SJCRH30 (cell line): ENCODE data around the gene CILP. TPM values are rescaled to one million over a fixed set of nuclear protein-coding genes. Genes with fewer than 3 reads are reported as not detected.

ENCODE experiments used
- DNase-seq, 2 experiments: peaks; one replicate each; pipeline ENCODE4 v3.0.0-alpha.2; 2015 to 2020
- H3K27ac ChIP-seq: fragments of 250-450 bp; sonication (Bioruptor Pico); 2 replicates; pipeline ENCODE4 v1.5.1; 2020; ENCODE audit warnings: mild to moderate bottlenecking, moderate library complexity
- H3K27me3 ChIP-seq: fragments of 250-450 bp; sonication (Bioruptor Pico); 2 replicates; pipeline ENCODE4 v1.5.1; 2020; ENCODE audit warnings: mild to moderate bottlenecking, moderate library complexity
- H3K36me3 ChIP-seq: fragments of 250-450 bp; sonication (Bioruptor Pico); 2 replicates; pipeline ENCODE4 v1.5.1; 2020; ENCODE audit warnings: mild to moderate bottlenecking, moderate library complexity
- H3K4me1 ChIP-seq: fragments of 250-450 bp; sonication (Bioruptor Pico); 2 replicates; pipeline ENCODE4 v1.5.1; 2020; ENCODE audit warnings: mild to moderate bottlenecking, moderate library complexity
- H3K4me3 ChIP-seq: fragments of 250-450 bp; sonication (Bioruptor Pico); 2 replicates; pipeline ENCODE4 v1.5.1; 2020; ENCODE audit warnings: mild to moderate bottlenecking, moderate library complexity
- H3K9me3 ChIP-seq: fragments of 250-450 bp; sonication (Bioruptor Pico); replicated peaks from 2 replicates; pipeline ENCODE4 v1.5.1; 2020; ENCODE audit warnings: mild to moderate bottlenecking, moderate library complexity
- total RNA-seq: library from RNA; depleted of rRNA; stranded (reverse); fragments of >200 nt; shearing (Covaris generic); gene quantifications from 2 replicates; pipeline ENCODE4 v1.2.3, GENCODE V29; 2014; rRNA removed

The CILP gene
- total RNA-seq, result 0.05 TPM in 1 of 2 replicates, not detected in the other

GRCh38 chr15:65210770-65211481 lies at the start of gene CILP:
TSS of gene CILP (minus strand) at chr15:65211473. CDS start at chr15:65209755, 1,718 bp downstream.
- no peaks in the 10 kb centered on the region for H3K9me3 ChIP-seq
- H3K36me3 ChIP-seq, result no peaks in the 10 kb centered on the region
- H3K27me3 ChIP-seq, result no peaks in the 10 kb centered on the region
- no peak within 1 kb of the TSS for H3K27ac ChIP-seq
- H3K4me1 ChIP-seq, result peaks cover 10% of the 10 kb centered on the region; the same call in 1 of the 2 replicates
- H3K4me3 ChIP-seq, result no peak within 1 kb of the TSS
- no peak for DNase-seq

GRCh38 chr15:65260968-65261367 lies 49.7 kb upstream of the CILP start:
- H3K4me3 ChIP-seq, result no peak overlapping the region
- H3K27ac ChIP-seq, result no peak overlapping the region
- H3K4me1 ChIP-seq, result no peaks in the 10 kb centered on the region
- H3K9me3 ChIP-seq, result no peaks in the 10 kb centered on the region
- peaks cover 2% of the 10 kb centered on the region for H3K36me3 ChIP-seq
- DNase-seq, result no peak
- H3K27me3 ChIP-seq, result no peaks in the 10 kb centered on the region

GRCh38 chr15:65259367-65259797 lies 48.1 kb upstream of the CILP start:
- no peak overlapping the region for H3K4me3 ChIP-seq
- peaks cover 2% of the 10 kb centered on the region for H3K36me3 ChIP-seq
- H3K27ac ChIP-seq, result no peak overlapping the region
- H3K9me3 ChIP-seq, result no peaks in the 10 kb centered on the region
- H3K4me1 ChIP-seq, result no peaks in the 10 kb centered on the region
- no peak for DNase-seq
- H3K27me3 ChIP-seq, result no peaks in the 10 kb centered on the region

- no peaks in the 10 kb centered on the region for H3K27me3 ChIP-seq
- H3K27ac ChIP-seq, result no peak overlapping the region
- no peaks in the 10 kb centered on the region for H3K4me1 ChIP-seq
Observed at GRCh38 chr15:65258375-65259262, 47.3 kb upstream of the CILP start.

GRCh38 chr15:65255486-65256140 lies 44.3 kb upstream of the CILP start:
- H3K36me3 ChIP-seq, result peaks cover 2% of the 10 kb centered on the region; the same call in 1 of the 2 replicates
- H3K4me3 ChIP-seq, result no peak overlapping the region
- H3K27me3 ChIP-seq, result no peaks in the 10 kb centered on the region
- no peaks in the 10 kb centered on the region for H3K4me1 ChIP-seq
- DNase-seq, result no peak
- no peak overlapping the region for H3K27ac ChIP-seq
- no peaks in the 10 kb centered on the region for H3K9me3 ChIP-seq

More at GRCh38 chr15:65258375-65259262, 47.3 kb upstream of the CILP start:
- no peak for DNase-seq
- peaks cover 2% of the 10 kb centered on the region for H3K36me3 ChIP-seq
- H3K9me3 ChIP-seq, result no peaks in the 10 kb centered on the region
- H3K4me3 ChIP-seq, result no peak overlapping the region

GRCh38 chr15:65254758-65255157 lies 43.5 kb upstream of the CILP start:
- Histone ChIP-seq H3K4me1 (no peaks in the 10 kb centered on the region), H3K27ac (no peak overlapping the region), H3K9me3 (no peaks in the 10 kb centered on the region), H3K4me3 (no peak overlapping the region), H3K36me3 (peaks cover 2% of the 10 kb centered on the region; the same call in 1 of the 2 replicates), H3K27me3 (no peaks in the 10 kb centered on the region)
- no peak for DNase-seq

GRCh38 chr15:65254356-65254755 lies 43.1 kb upstream of the CILP start:
- no peaks in the 10 kb centered on the region for H3K4me1 ChIP-seq
- no peaks in the 10 kb centered on the region; the same call in 1 of the 2 replicates for H3K36me3 ChIP-seq
- H3K27me3 ChIP-seq, result no peaks in the 10 kb centered on the region
- H3K9me3 ChIP-seq, result no peaks in the 10 kb centered on the region
- no peak overlapping the region for H3K4me3 ChIP-seq
- no peak overlapping the region for H3K27ac ChIP-seq
- peak in 1 of 2 experiments; percentile 34 for DNase-seq

GRCh38 chr15:65249641-65250040 lies 38.4 kb upstream of the CILP start:
- no peaks in the 10 kb centered on the region for H3K27me3 ChIP-seq
- H3K9me3 ChIP-seq, result no peaks in the 10 kb centered on the region
- no peak overlapping the region for H3K27ac ChIP-seq
- DNase-seq, result no peak
- no peak overlapping the region for H3K4me3 ChIP-seq
- peaks cover 26% of the 10 kb centered on the region for H3K4me1 ChIP-seq
- H3K36me3 ChIP-seq, result no peaks in the 10 kb centered on the region

- H3K4me3 ChIP-seq, result no peak overlapping the region
- no peaks in the 10 kb centered on the region for H3K27me3 ChIP-seq
- H3K27ac ChIP-seq, result peak overlapping the region; percentile 34
- peak; percentile 58 to 63 for DNase-seq
- peaks cover 31% of the 10 kb centered on the region for H3K4me1 ChIP-seq
- H3K36me3 ChIP-seq, result no peaks in the 10 kb centered on the region
- H3K9me3 ChIP-seq, result no peaks in the 10 kb centered on the region
Observed at GRCh38 chr15:65248511-65249255, 37.4 kb upstream of the CILP start.

GRCh38 chr15:65246939-65247338 lies 35.7 kb upstream of the CILP start:
- H3K27ac ChIP-seq, result no peak overlapping the region
- no peak overlapping the region for H3K4me3 ChIP-seq
- no peak for DNase-seq
- no peaks in the 10 kb centered on the region for H3K27me3 ChIP-seq
- H3K4me1 ChIP-seq, result peaks cover 31% of the 10 kb centered on the region
- no peaks in the 10 kb centered on the region for H3K9me3 ChIP-seq
- H3K36me3 ChIP-seq, result no peaks in the 10 kb centered on the region

GRCh38 chr15:65246026-65246714 lies 34.9 kb upstream of the CILP start:
- DNase-seq, result no peak
- H3K27ac ChIP-seq, result peak overlapping the region; percentile 90
- no peaks in the 10 kb centered on the region for H3K9me3 ChIP-seq
- H3K27me3 ChIP-seq, result no peaks in the 10 kb centered on the region
- no peak overlapping the region for H3K4me3 ChIP-seq
- peaks cover 31% of the 10 kb centered on the region for H3K4me1 ChIP-seq
- H3K36me3 ChIP-seq, result no peaks in the 10 kb centered on the region

GRCh38 chr15:65245096-65245856 lies 34.0 kb upstream of the CILP start:
- Histone ChIP-seq H3K27ac (peak overlapping the region; percentile 90), H3K4me1 (peaks cover 31% of the 10 kb centered on the region), H3K27me3 (no peaks in the 10 kb centered on the region), H3K4me3 (no peak overlapping the region), H3K9me3 (no peaks in the 10 kb centered on the region), H3K36me3 (no peaks in the 10 kb centered on the region)
- DNase-seq, result peak; percentile 85 to 88

- peak overlapping the region; percentile 90 for H3K27ac ChIP-seq
- peak; percentile 86 to 89 for DNase-seq
Observed at GRCh38 chr15:65244638-65245037, 33.4 kb upstream of the CILP start.

More at GRCh38 chr15:65244638-65245037, 33.4 kb upstream of the CILP start:
- H3K4me3 ChIP-seq, result no peak overlapping the region
- no peaks in the 10 kb centered on the region for H3K27me3 ChIP-seq
- H3K4me1 ChIP-seq, result peaks cover 31% of the 10 kb centered on the region
- no peaks in the 10 kb centered on the region for H3K36me3 ChIP-seq
- no peaks in the 10 kb centered on the region for H3K9me3 ChIP-seq
